ENCODE measurements around the gene UFL1.

- TF ChIP-seq, protein P1, sequence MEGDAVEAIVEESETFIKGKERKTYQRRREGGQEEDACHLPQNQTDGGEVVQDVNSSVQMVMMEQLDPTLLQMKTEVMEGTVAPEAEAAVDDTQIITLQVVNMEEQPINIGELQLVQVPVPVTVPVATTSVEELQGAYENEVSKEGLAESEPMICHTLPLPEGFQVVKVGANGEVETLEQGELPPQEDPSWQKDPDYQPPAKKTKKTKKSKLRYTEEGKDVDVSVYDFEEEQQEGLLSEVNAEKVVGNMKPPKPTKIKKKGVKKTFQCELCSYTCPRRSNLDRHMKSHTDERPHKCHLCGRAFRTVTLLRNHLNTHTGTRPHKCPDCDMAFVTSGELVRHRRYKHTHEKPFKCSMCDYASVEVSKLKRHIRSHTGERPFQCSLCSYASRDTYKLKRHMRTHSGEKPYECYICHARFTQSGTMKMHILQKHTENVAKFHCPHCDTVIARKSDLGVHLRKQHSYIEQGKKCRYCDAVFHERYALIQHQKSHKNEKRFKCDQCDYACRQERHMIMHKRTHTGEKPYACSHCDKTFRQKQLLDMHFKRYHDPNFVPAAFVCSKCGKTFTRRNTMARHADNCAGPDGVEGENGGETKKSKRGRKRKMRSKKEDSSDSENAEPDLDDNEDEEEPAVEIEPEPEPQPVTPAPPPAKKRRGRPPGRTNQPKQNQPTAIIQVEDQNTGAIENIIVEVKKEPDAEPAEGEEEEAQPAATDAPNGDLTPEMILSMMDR (IDR thresholded peaks at IDR 0.05) = no peak
- TF ChIP-seq POLR2A (IDR thresholded peaks at IDR 0.05) (no peak), POLR2AphosphoS5 (IDR thresholded peaks at IDR 0.05; ENCODE audit: insufficient read depth in 1 of 2, low read depth in 1 of 2) (no peak)
Observed at GRCh38 chr6:96554558-96554957, 33.0 kb downstream of the UFL1 start.
